Tibial nerve (tissue), 4 donors: ENCODE data around the gene PRKAR1B.

Source experiments
- CTCF ChIP-seq, 5 experiments: fragments of 200-600 bp in 3 of 5; fragments of 450-650 bp in 2 of 5; sonication (generic) in 3 of 5; IDR thresholded peaks; one replicate each; pipeline ENCODE4 v1.5.1; 2016 to 2019; ENCODE audit warnings: antibody characterized with exemption in 5 of 5, mild to moderate bottlenecking in 3 of 5, moderate library complexity in 2 of 5
- EP300 ChIP-seq, 2 donors: sonication (generic); formaldehyde crosslinking; IDR thresholded peaks; one replicate each; pipeline ENCODE4 v1.6.1; 2017; ENCODE audit warnings: antibody characterized with exemption in 2 of 2, mild to moderate bottlenecking in 1 of 2
- POLR2A ChIP-seq, 2 donors: fragments of 450-650 bp; IDR thresholded peaks; one replicate each; pipeline ENCODE4 v1.6.1; 2017; ENCODE audit warnings: antibody characterized with exemption in 2 of 2, mild to moderate bottlenecking in 2 of 2, moderate library complexity in 2 of 2

GRCh38 chr7:585873-586272 lies 141.2 kb downstream of the PRKAR1B start:
- TF ChIP-seq CTCF (IDR thresholded peaks at IDR 0.05) (no peak), POLR2A (IDR thresholded peaks at IDR 0.05) (no peak), EP300 (IDR thresholded peaks at IDR 0.05) (no peak)
